Suppressor macrophage (primary cell): ENCODE measurements around the gene B4GALT5.
A peak's percentile ranks its signal among the peaks of the same experiment; 100 is the strongest.
"Not testable (repeated sequence)": the region's sequence is repeated elsewhere in the genome, so short reads cannot be mapped to it uniquely, and the experiment has no call there.

Source experiments
- DNase-seq, 4 experiments: peaks; one replicate each; pipeline ENCODE4 v3.0.0-alpha.2; 2020 to 2022
- total RNA-seq, 17 experiments: gene quantifications; one replicate each; lab custom pipeline; 2026; ENCODE audit warnings: mixed read lengths in 6 of 17, inconsistent platforms in 3 of 17; lab: John Stamatoyannopoulos, UW

The B4GALT5 gene
- 98.3 to 883 (median 139) reads per million in 17 experiments for total RNA-seq

GRCh38 chr20:49713753-49714712 lies at the start of gene B4GALT5:
TSS of gene B4GALT5 (minus strand) at chr20:49713878. CDS start at chr20:49713690, 188 bp downstream.
- DNase-seq = peak; percentile 78 to 94 (median 87)

GRCh38 chr20:49762940-49763766 lies 49.5 kb upstream of the B4GALT5 start:
- no peak for DNase-seq

- not testable (repeated sequence) for DNase-seq
Measured at GRCh38 chr20:49761888-49762287, 48.2 kb upstream of the B4GALT5 start.

- peak in 1 of 4 experiments; percentile 30 for DNase-seq
Measured at GRCh38 chr20:49759266-49759950, 45.7 kb upstream of the B4GALT5 start.

GRCh38 chr20:49758781-49759180 lies 45.1 kb upstream of the B4GALT5 start:
- DNase-seq = no peak

GRCh38 chr20:49757597-49757996 lies 43.9 kb upstream of the B4GALT5 start:
- no peak for DNase-seq

- no peak for DNase-seq
Measured at GRCh38 chr20:49756241-49756640, 42.6 kb upstream of the B4GALT5 start.

- DNase-seq = no peak
Measured at GRCh38 chr20:49754596-49754995, 40.9 kb upstream of the B4GALT5 start.

GRCh38 chr20:49753133-49753532 lies 39.5 kb upstream of the B4GALT5 start:
- peak in 1 of 4 experiments; percentile 25 for DNase-seq

- no peak for DNase-seq
Measured at GRCh38 chr20:49752201-49752903, 38.7 kb upstream of the B4GALT5 start.

- no peak for DNase-seq
Measured at GRCh38 chr20:49751397-49751736, 37.7 kb upstream of the B4GALT5 start.

- peak; percentile 54 to 78 (median 69) for DNase-seq
Measured at GRCh38 chr20:49750611-49751396, 37.1 kb upstream of the B4GALT5 start.

- DNase-seq = peak in 3 of 4 experiments; percentile 45 to 58 (median 52)
Measured at GRCh38 chr20:49749625-49750024, 35.9 kb upstream of the B4GALT5 start.

- no peak for DNase-seq
Measured at GRCh38 chr20:49748525-49748838, 34.8 kb upstream of the B4GALT5 start.

- no peak for DNase-seq
Measured at GRCh38 chr20:49747707-49748524, 34.2 kb upstream of the B4GALT5 start.

- DNase-seq = no peak
Measured at GRCh38 chr20:49742948-49743347, 29.3 kb upstream of the B4GALT5 start.

GRCh38 chr20:49741977-49742376 lies 28.3 kb upstream of the B4GALT5 start:
- DNase-seq = no peak

- DNase-seq = no peak
Measured at GRCh38 chr20:49740807-49741206, 27.1 kb upstream of the B4GALT5 start.

GRCh38 chr20:49739042-49739441 lies 25.4 kb upstream of the B4GALT5 start:
- DNase-seq = no peak

- DNase-seq = no peak
Measured at GRCh38 chr20:49737260-49737659, 23.6 kb upstream of the B4GALT5 start.
